ENCODE measurements around the gene EXOC4.

DNA sequence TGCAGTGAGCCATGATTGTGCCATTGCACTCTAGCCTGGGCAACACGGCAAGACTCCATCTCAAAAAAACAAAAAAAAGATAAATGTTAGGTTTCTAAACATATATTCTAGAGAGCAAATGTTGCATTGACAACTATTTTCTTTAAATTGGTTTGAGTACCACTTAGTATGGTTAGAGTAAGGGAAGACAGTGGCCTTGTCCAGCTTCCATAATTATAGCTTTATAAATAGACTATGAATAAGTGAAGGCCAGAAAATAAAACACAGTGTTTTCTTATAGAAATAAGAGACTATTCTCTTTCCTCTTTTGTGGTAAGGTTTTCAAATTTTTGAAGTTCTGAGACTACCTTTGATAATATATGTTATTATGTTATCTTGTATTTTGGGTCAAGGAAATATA lies 50.5 kb downstream of the EXOC4 start:
- TF ChIP-seq POLR2AphosphoS5 (IDR thresholded peaks at IDR 0.05; ENCODE audit: insufficient read depth in 1 of 2, low read depth in 1 of 2) (no peak), POLR2A (IDR thresholded peaks at IDR 0.05) (no peak)

Measured in vagina (tissue), 2 donors.